ENCODE results near the gene JAK3. TPM values are rescaled to one million over a fixed set of nuclear protein-coding genes. Genes with fewer than 3 reads are reported as not detected.
"Not testable (repeated sequence)": the region's sequence is repeated elsewhere in the genome, so short reads cannot be mapped to it uniquely, and the experiment has no call there.

Gene JAK3
- total and polyA plus RNA-seq, 2 donors, result 16.1 to 50.4 TPM

- peaks cover 0 to 5% of the 10 kb centered on the region in 2 donors for H3K4me1 ChIP-seq (ENCODE audit: control insufficient read depth in 2 of 2, insufficient read depth in 2 of 2, low read length in 2 of 2)
- WGBS, result 83% methylated on average over 12 of the region's 12 CpGs
- no peak for DNase-seq (ENCODE audit: low read depth in 6 of 9, low spot score in 9 of 9)
- peaks cover 0 to 18% of the 10 kb centered on the region in 2 donors for H3K27me3 ChIP-seq (ENCODE audit: control insufficient read depth in 2 of 2, insufficient read depth in 1 of 2, low read length in 1 of 2)
- no peak overlapping the region for H3K27ac ChIP-seq (ENCODE audit: low read depth in 1 of 2, low read length in 1 of 2)
- H3K36me3 ChIP-seq (ENCODE audit: control insufficient read depth in 2 of 2, insufficient read depth in 2 of 2, low read length in 1 of 2), result no peaks in the 10 kb centered on the region
- no peaks in the 10 kb centered on the region for H3K9me3 ChIP-seq (ENCODE audit: control insufficient read depth in 2 of 2, insufficient read depth in 1 of 2, low read length in 1 of 2)
- H3K4me3 ChIP-seq (ENCODE audit: low read length in 2 of 2), result no peak overlapping the region
Observed at GRCh38 chr19:17802137-17802858, 45.5 kb downstream of the JAK3 start.

DNA sequence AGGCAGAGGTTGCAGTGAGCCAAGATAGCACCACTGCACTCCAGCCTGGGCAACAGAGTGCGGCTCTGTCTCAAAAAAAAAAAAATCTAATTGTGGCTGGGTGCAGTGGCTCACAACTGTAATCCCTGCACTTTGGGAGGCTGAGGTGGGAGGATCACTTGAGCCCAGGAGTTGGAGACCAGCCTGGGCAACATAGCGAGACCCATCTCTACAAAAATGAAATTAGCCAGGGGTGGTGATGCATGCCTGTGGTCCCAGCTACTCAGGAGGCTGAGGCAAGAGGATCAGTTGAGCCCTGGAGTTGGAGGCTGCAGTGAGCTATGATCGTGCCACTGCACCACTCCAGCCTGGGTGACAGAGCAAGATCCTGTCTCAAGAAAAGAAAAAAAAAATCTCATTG lies 49.2 kb downstream of the JAK3 start:
- not testable (repeated sequence) for H3K27ac ChIP-seq (ENCODE audit: low read depth in 1 of 2, low read length in 1 of 2); H3K36me3 ChIP-seq (ENCODE audit: control insufficient read depth in 2 of 2, insufficient read depth in 2 of 2, low read length in 1 of 2); H3K9me3 ChIP-seq (ENCODE audit: control insufficient read depth in 2 of 2, insufficient read depth in 1 of 2, low read length in 1 of 2); H3K4me3 ChIP-seq (ENCODE audit: low read length in 2 of 2); DNase-seq (ENCODE audit: low read depth in 6 of 9, low spot score in 9 of 9)
- 99% methylated on average over 3 of the region's 3 CpGs for WGBS
- H3K27me3 ChIP-seq (ENCODE audit: control insufficient read depth in 2 of 2, insufficient read depth in 1 of 2, low read length in 1 of 2), result peaks cover 25 to 52% of the 10 kb centered on the region in 2 donors
- peaks cover 0 to 16% of the 10 kb centered on the region in 2 donors for H3K4me1 ChIP-seq (ENCODE audit: control insufficient read depth in 2 of 2, insufficient read depth in 2 of 2, low read length in 2 of 2)

DNA sequence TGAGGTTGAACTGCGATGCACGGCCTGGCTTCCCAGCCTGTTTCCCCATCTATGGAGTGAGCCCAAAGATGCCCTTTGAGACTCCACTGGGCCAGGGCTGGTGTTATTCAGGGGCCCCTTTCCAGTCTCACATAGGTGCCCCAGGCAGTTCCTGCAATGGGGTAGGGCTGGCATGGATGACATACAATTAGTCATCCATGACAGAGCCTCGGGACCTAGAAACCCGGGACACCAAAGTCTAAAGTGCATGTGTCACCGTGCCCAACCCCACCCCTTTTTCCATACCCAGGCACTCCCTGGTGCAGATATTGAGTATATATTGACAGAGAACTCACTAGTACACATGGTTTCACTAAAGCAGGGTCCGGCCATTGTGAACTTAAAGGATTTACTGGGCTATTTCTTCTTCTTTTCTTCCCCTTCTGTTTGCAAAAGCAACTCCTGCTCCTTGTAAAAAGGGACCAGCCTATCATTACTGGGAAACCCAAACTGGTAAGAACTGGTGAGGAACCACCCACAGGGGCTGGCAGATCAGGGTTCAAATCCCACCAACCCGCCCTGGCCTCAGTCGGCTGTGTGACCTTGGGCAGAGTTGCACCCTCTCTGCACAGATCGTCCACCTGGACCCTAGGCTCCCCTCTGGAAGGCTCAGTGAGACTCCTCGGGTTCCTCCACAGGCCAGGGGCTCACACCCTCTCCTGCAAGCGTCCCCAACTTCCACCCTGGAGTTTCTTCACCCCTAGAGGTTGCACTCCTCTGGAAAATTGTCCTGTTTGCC lies 50.2 kb downstream of the JAK3 start:
- Histone ChIP-seq H3K4me1 (ENCODE audit: control insufficient read depth in 2 of 2, insufficient read depth in 2 of 2, low read length in 2 of 2) (peaks cover 0 to 11% of the 10 kb centered on the region in 2 donors), H3K9me3 (ENCODE audit: control insufficient read depth in 2 of 2, insufficient read depth in 1 of 2, low read length in 1 of 2) (peaks cover 2 to 6% of the 10 kb centered on the region in 2 donors), H3K36me3 (ENCODE audit: control insufficient read depth in 2 of 2, insufficient read depth in 2 of 2, low read length in 1 of 2) (no peaks in the 10 kb centered on the region), H3K4me3 (ENCODE audit: low read length in 2 of 2) (no peak overlapping the region), H3K27me3 (ENCODE audit: control insufficient read depth in 2 of 2, insufficient read depth in 1 of 2, low read length in 1 of 2) (peaks cover 25 to 55% of the 10 kb centered on the region in 2 donors), H3K27ac (ENCODE audit: low read depth in 1 of 2, low read length in 1 of 2) (no peak overlapping the region)
- no peak for DNase-seq (ENCODE audit: low read depth in 6 of 9, low spot score in 9 of 9)
- WGBS, result 88% methylated on average over 11 of the region's 11 CpGs

DNA sequence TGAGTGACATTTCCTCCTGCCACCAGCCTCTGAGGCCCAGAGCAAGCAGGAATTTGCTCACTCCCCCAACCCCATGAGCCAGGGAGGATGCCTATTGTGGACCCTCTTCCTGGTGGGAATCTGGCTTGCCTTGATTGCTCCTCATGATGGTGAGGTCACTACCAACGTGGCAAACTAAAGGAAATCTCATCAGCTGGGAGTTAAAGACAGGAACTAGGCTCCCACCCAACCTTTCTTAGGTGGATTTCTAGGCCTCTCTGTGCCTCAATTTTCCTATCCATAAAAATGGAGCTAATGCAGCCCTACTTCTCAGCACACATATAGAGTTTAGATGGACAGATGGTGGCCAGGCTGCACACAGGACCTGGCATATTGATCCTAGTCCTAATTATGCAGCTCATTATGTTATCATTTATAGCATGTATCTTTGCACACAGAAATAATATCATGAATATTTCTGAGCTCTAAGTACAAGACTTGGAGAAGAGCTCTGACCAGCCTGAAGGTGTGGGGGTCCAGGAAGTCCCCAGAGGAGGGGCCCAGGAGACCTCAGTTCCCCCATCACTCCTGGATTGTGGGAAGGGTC lies 50.9 kb downstream of the JAK3 start:
- H3K4me1 ChIP-seq (ENCODE audit: control insufficient read depth in 2 of 2, insufficient read depth in 2 of 2, low read length in 2 of 2), result peaks cover 0 to 11% of the 10 kb centered on the region in 2 donors
- DNase-seq (ENCODE audit: low read depth in 6 of 9, low spot score in 9 of 9), result no peak
- H3K4me3 ChIP-seq (ENCODE audit: low read length in 2 of 2), result no peak overlapping the region
- H3K9me3 ChIP-seq (ENCODE audit: control insufficient read depth in 2 of 2, insufficient read depth in 1 of 2, low read length in 1 of 2), result peaks cover 2 to 6% of the 10 kb centered on the region in 2 donors
- no peak overlapping the region for H3K27ac ChIP-seq (ENCODE audit: low read depth in 1 of 2, low read length in 1 of 2)
- WGBS, result 69% methylated on average over 1 of the region's 1 CpG
- H3K36me3 ChIP-seq (ENCODE audit: control insufficient read depth in 2 of 2, insufficient read depth in 2 of 2, low read length in 1 of 2), result no peaks in the 10 kb centered on the region
- H3K27me3 ChIP-seq (ENCODE audit: control insufficient read depth in 2 of 2, insufficient read depth in 1 of 2, low read length in 1 of 2), result peaks cover 25 to 50% of the 10 kb centered on the region in 2 donors

GRCh38 chr19:17796013-17796837 lies 51.6 kb downstream of the JAK3 start:
- H3K27me3 ChIP-seq (ENCODE audit: control insufficient read depth in 2 of 2, insufficient read depth in 1 of 2, low read length in 1 of 2), result peaks cover 25 to 50% of the 10 kb centered on the region in 2 donors
- no peak overlapping the region for H3K4me3 ChIP-seq (ENCODE audit: low read length in 2 of 2)
- peaks cover 2 to 6% of the 10 kb centered on the region in 2 donors for H3K9me3 ChIP-seq (ENCODE audit: control insufficient read depth in 2 of 2, insufficient read depth in 1 of 2, low read length in 1 of 2)
- no peaks in the 10 kb centered on the region for H3K36me3 ChIP-seq (ENCODE audit: control insufficient read depth in 2 of 2, insufficient read depth in 2 of 2, low read length in 1 of 2)
- 73% methylated on average over 6 of the region's 6 CpGs for WGBS
- no peak overlapping the region for H3K27ac ChIP-seq (ENCODE audit: low read depth in 1 of 2, low read length in 1 of 2)
- no peak for DNase-seq (ENCODE audit: low read depth in 6 of 9, low spot score in 9 of 9)
- peaks cover 0 to 11% of the 10 kb centered on the region in 2 donors for H3K4me1 ChIP-seq (ENCODE audit: control insufficient read depth in 2 of 2, insufficient read depth in 2 of 2, low read length in 2 of 2)

GRCh38 chr19:17795495-17795856 lies 52.3 kb downstream of the JAK3 start:
- Histone ChIP-seq H3K27me3 (ENCODE audit: control insufficient read depth in 2 of 2, insufficient read depth in 1 of 2, low read length in 1 of 2) (peaks cover 25 to 50% of the 10 kb centered on the region in 2 donors), H3K27ac (ENCODE audit: low read depth in 1 of 2, low read length in 1 of 2) (no peak overlapping the region), H3K4me3 (ENCODE audit: low read length in 2 of 2) (no peak overlapping the region), H3K36me3 (ENCODE audit: control insufficient read depth in 2 of 2, insufficient read depth in 2 of 2, low read length in 1 of 2) (no peaks in the 10 kb centered on the region), H3K4me1 (ENCODE audit: control insufficient read depth in 2 of 2, insufficient read depth in 2 of 2, low read length in 2 of 2) (peaks cover 0 to 11% of the 10 kb centered on the region in 2 donors), H3K9me3 (ENCODE audit: control insufficient read depth in 2 of 2, insufficient read depth in 1 of 2, low read length in 1 of 2) (peaks cover 2 to 6% of the 10 kb centered on the region in 2 donors)
- 54% methylated on average over 14 of the region's 14 CpGs for WGBS
- no peak for DNase-seq (ENCODE audit: low read depth in 6 of 9, low spot score in 9 of 9)

DNA sequence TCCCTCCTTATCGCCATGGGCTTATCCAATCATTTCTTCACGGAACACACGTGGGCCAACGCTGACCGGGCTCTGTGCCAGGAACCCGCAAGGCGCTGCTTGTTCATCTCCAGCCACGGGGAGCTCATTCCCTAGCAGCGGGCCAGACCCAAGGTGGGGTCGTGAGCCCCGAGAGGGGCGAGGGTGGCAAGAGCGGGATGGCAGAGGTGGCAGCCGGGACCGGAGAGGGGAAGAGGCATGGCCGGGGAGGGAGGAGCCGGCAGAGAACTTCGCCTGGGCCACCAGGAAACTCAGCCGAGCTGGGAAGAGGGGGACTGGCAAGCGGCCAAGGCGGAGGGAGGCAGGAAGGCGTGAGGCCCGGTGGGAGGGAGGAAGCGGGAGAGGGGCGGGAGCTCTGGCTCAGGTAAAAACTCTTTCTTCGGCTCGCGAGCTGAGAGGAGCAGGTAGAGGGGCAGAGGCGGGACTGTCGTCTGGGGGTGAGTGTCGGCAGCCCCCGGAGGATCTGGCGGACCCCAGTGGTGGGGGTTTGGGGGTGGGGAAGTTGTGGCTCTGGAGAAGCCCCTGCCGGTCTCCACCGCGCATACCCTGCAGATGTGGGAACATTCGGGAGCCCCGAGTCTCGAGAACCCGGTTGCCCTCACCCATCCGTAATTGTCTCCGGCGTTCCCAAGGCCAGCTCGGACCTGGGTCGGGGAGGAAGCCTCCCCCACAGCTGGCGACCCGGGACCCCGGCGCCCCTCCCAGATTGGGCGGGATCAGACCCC lies 52.9 kb downstream of the JAK3 start, which contains the start of gene B3GNT3:
TSS of gene B3GNT3 (plus strand) at position 408 of the 764 bp plus-strand sequence. CDS start 12,670 bp downstream, outside the sequence.
- H3K27ac ChIP-seq (ENCODE audit: low read depth in 1 of 2, low read length in 1 of 2), result no peak within 1 kb of the TSS
- H3K27me3 ChIP-seq (ENCODE audit: control insufficient read depth in 2 of 2, insufficient read depth in 1 of 2, low read length in 1 of 2), result peaks cover 25 to 50% of the 10 kb centered on the region in 2 donors
- no peaks in the 10 kb centered on the region for H3K36me3 ChIP-seq (ENCODE audit: control insufficient read depth in 2 of 2, insufficient read depth in 2 of 2, low read length in 1 of 2)
- WGBS, result 9% methylated on average over 50 of the region's 50 CpGs
- H3K4me3 ChIP-seq (ENCODE audit: low read length in 2 of 2), result no peak within 1 kb of the TSS
- DNase-seq (ENCODE audit: low read depth in 6 of 9, low spot score in 9 of 9), result no peak
- peaks cover 2 to 6% of the 10 kb centered on the region in 2 donors for H3K9me3 ChIP-seq (ENCODE audit: control insufficient read depth in 2 of 2, insufficient read depth in 1 of 2, low read length in 1 of 2)
- peaks cover 0 to 11% of the 10 kb centered on the region in 2 donors for H3K4me1 ChIP-seq (ENCODE audit: control insufficient read depth in 2 of 2, insufficient read depth in 2 of 2, low read length in 2 of 2)

DNA sequence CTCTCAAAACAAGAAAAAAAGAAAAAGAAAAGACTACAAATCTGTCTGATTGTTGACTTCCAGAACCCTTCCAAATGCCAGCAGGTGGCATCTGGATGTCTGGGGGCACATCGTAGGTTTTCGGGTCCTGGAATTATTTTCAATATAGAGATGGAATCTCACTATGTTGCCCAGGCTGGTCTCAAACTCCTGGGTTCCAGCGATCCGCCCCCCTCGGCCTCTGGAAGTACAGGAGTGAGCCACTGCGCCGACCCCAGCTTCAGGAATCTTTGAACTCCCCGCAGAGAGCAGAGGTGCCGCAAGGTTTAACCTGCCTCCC lies 53.4 kb downstream of the JAK3 start:
- Histone ChIP-seq H3K27me3 (ENCODE audit: control insufficient read depth in 2 of 2, insufficient read depth in 1 of 2, low read length in 1 of 2) (peaks cover 25 to 50% of the 10 kb centered on the region in 2 donors), H3K4me1 (ENCODE audit: control insufficient read depth in 2 of 2, insufficient read depth in 2 of 2, low read length in 2 of 2) (peaks cover 0 to 11% of the 10 kb centered on the region in 2 donors), H3K36me3 (ENCODE audit: control insufficient read depth in 2 of 2, insufficient read depth in 2 of 2, low read length in 1 of 2) (peaks cover 0 to 3% of the 10 kb centered on the region in 2 donors), H3K27ac (ENCODE audit: low read depth in 1 of 2, low read length in 1 of 2) (no peak overlapping the region), H3K4me3 (ENCODE audit: low read length in 2 of 2) (no peak overlapping the region), H3K9me3 (ENCODE audit: control insufficient read depth in 2 of 2, insufficient read depth in 1 of 2, low read length in 1 of 2) (peaks cover 2 to 6% of the 10 kb centered on the region in 2 donors)
- 82% methylated on average over 9 of the region's 9 CpGs for WGBS
- no peak for DNase-seq (ENCODE audit: low read depth in 6 of 9, low spot score in 9 of 9)
